ENCODE data around the gene SZT2. TPM values are rescaled to one million over a fixed set of nuclear protein-coding genes. Genes with fewer than 3 reads are reported as not detected.

SZT2 gene
- total RNA-seq, 2 experiments from 2014 or later: 66.6 to 74.3 TPM

- H3K27ac Mint-ChIP-seq: no peak overlapping the region
- no peak overlapping the region for H3K4me3 Mint-ChIP-seq
- H3K9me3 Mint-ChIP-seq: no peaks in the 10 kb centered on the region
- peaks cover 22% of the 10 kb centered on the region for H3K36me3 Mint-ChIP-seq (ENCODE audit: low read depth)
- POLR2A ChIA-PET: no interaction called here
- CTCF ChIA-PET: interaction anchor here (1.9 kb wide), 1 partner anchor 11 kb away, joined by 6 read pairs; the partner anchor contains the start of gene HYI
- H3K27me3 Mint-ChIP-seq: no peaks in the 10 kb centered on the region
- no peaks in the 10 kb centered on the region for H3K4me1 Mint-ChIP-seq
- no peak for DNase-seq
Measured at GRCh38 chr1:43443197-43443946, 53.7 kb downstream of the SZT2 start.

- CTCF ChIA-PET: interaction anchor here (0.7 to 0.8 kb wide), 2 partner anchors 10 to 103 kb away, joined by 3 read pairs; partner anchors contain the start of gene HYI
Measured at GRCh38 chr1:43444151-43444828, 54.6 kb downstream of the SZT2 start.

GRCh38 chr1:43444836-43445235 is 55.1 kb downstream of the SZT2 start:
- no peak for DNase-seq
- ChIA-PET CTCF (interaction anchor here (0.7 to 0.8 kb wide), 2 partner anchors 9 to 103 kb away, joined by 3 read pairs; partner anchors contain the start of gene HYI), POLR2A (no interaction called here)
- no peak overlapping the region for H3K4me3 Mint-ChIP-seq
- H3K27ac Mint-ChIP-seq: no peak overlapping the region
- H3K36me3 Mint-ChIP-seq (ENCODE audit: low read depth): peaks cover 31% of the 10 kb centered on the region
- H3K27me3 Mint-ChIP-seq: no peaks in the 10 kb centered on the region
- H3K9me3 Mint-ChIP-seq: no peaks in the 10 kb centered on the region
- no peaks in the 10 kb centered on the region for H3K4me1 Mint-ChIP-seq

More at GRCh38 chr1:43444151-43444828, 54.6 kb downstream of the SZT2 start:
- Mint-ChIP-seq H3K9me3 (no peaks in the 10 kb centered on the region), H3K27me3 (no peaks in the 10 kb centered on the region), H3K27ac (no peak overlapping the region), H3K36me3 (ENCODE audit: low read depth) (peaks cover 28% of the 10 kb centered on the region), H3K4me1 (no peaks in the 10 kb centered on the region), H3K4me3 (no peak overlapping the region)
- POLR2A ChIA-PET: no interaction called here
- DNase-seq: no peak

- no peaks in the 10 kb centered on the region for H3K27me3 Mint-ChIP-seq
- H3K9me3 Mint-ChIP-seq: no peaks in the 10 kb centered on the region
- no peak overlapping the region for H3K4me3 Mint-ChIP-seq
- POLR2A ChIA-PET: no interaction called here
- peaks cover 37% of the 10 kb centered on the region for H3K36me3 Mint-ChIP-seq (ENCODE audit: low read depth)
- CTCF ChIA-PET: interaction anchor here (2.1 kb wide), 1 partner anchor 11 kb away, joined by 5 read pairs; no protein-coding TSS in a partner anchor
- H3K27ac Mint-ChIP-seq: no peak overlapping the region
- H3K4me1 Mint-ChIP-seq: no peaks in the 10 kb centered on the region
- DNase-seq: no peak
Measured at GRCh38 chr1:43445606-43446387, 56.1 kb downstream of the SZT2 start.

- POLR2A ChIA-PET: no interaction called here
- Mint-ChIP-seq H3K27ac (no peak overlapping the region), H3K4me3 (no peak overlapping the region), H3K9me3 (no peaks in the 10 kb centered on the region), H3K36me3 (ENCODE audit: low read depth) (peaks cover 39% of the 10 kb centered on the region), H3K4me1 (no peaks in the 10 kb centered on the region), H3K27me3 (no peaks in the 10 kb centered on the region)
- no peak for DNase-seq
- CTCF ChIA-PET: interaction anchor here (2.1 kb wide), 1 partner anchor 11 kb away, joined by 5 read pairs; no protein-coding TSS in a partner anchor
Measured at GRCh38 chr1:43446388-43446740, 56.7 kb downstream of the SZT2 start.

GRCh38 chr1:43446881-43447835 is 57.5 kb downstream of the SZT2 start:
- Mint-ChIP-seq H3K4me1 (no peaks in the 10 kb centered on the region), H3K4me3 (no peak overlapping the region), H3K9me3 (no peaks in the 10 kb centered on the region), H3K36me3 (ENCODE audit: low read depth) (peaks cover 39% of the 10 kb centered on the region), H3K27ac (no peak overlapping the region), H3K27me3 (no peaks in the 10 kb centered on the region)
- no peak for DNase-seq
- ChIA-PET CTCF (interaction anchor here (1.8 to 2.1 kb wide), 2 partner anchors 10 to 14 kb away, joined by 5 read pairs; no protein-coding TSS in a partner anchor), POLR2A (no interaction called here)

- H3K9me3 Mint-ChIP-seq: no peaks in the 10 kb centered on the region
- POLR2A ChIA-PET: no interaction called here
- H3K27me3 Mint-ChIP-seq: no peaks in the 10 kb centered on the region
- DNase-seq: no peak
- H3K36me3 Mint-ChIP-seq (ENCODE audit: low read depth): peaks cover 47% of the 10 kb centered on the region
- H3K4me3 Mint-ChIP-seq: no peak overlapping the region
- peaks cover 8% of the 10 kb centered on the region for H3K4me1 Mint-ChIP-seq
- no peak overlapping the region for H3K27ac Mint-ChIP-seq
- CTCF ChIA-PET: interaction anchor here (0.6 to 1.8 kb wide), 4 partner anchors 8 to 262 kb away, joined by 3 to 6 read pairs (median 4); no protein-coding TSS in a partner anchor
Measured at GRCh38 chr1:43447891-43448708, 58.4 kb downstream of the SZT2 start.

GRCh38 chr1:43448955-43449707 is 59.4 kb downstream of the SZT2 start:
- Mint-ChIP-seq H3K27me3 (no peaks in the 10 kb centered on the region), H3K4me3 (no peak overlapping the region), H3K9me3 (no peaks in the 10 kb centered on the region), H3K27ac (peak overlapping the region; percentile 12), H3K36me3 (ENCODE audit: low read depth) (peaks cover 45% of the 10 kb centered on the region), H3K4me1 (peaks cover 12% of the 10 kb centered on the region)
- POLR2A ChIA-PET: no interaction called here
- no peak for DNase-seq
- CTCF ChIA-PET: interaction anchor here (0.5 to 1.8 kb wide), 4 partner anchors 9 to 57 kb away, joined by 3 to 6 read pairs (median 4); no protein-coding TSS in a partner anchor

GRCh38 chr1:43449708-43450069 is 60.0 kb downstream of the SZT2 start:
- ChIA-PET POLR2A (no interaction called here), CTCF (interaction anchor here (0.5 kb wide), 1 partner anchor 12 kb away, joined by 3 read pairs; no protein-coding TSS in a partner anchor)
- Mint-ChIP-seq H3K4me1 (peaks cover 17% of the 10 kb centered on the region), H3K9me3 (peaks cover 2% of the 10 kb centered on the region), H3K27ac (no peak overlapping the region), H3K27me3 (peaks cover 3% of the 10 kb centered on the region), H3K36me3 (ENCODE audit: low read depth) (peaks cover 43% of the 10 kb centered on the region), H3K4me3 (no peak overlapping the region)
- no peak for DNase-seq

GRCh38 chr1:43450251-43450941 is 60.7 kb downstream of the SZT2 start:
- Mint-ChIP-seq H3K4me1 (peaks cover 19% of the 10 kb centered on the region), H3K27me3 (peaks cover 7% of the 10 kb centered on the region), H3K9me3 (peaks cover 2% of the 10 kb centered on the region), H3K4me3 (no peak overlapping the region), H3K36me3 (ENCODE audit: low read depth) (peaks cover 39% of the 10 kb centered on the region), H3K27ac (no peak overlapping the region)
- CTCF ChIA-PET: no interaction called here
- no peak for DNase-seq
- POLR2A ChIA-PET: no interaction called here

Measured in activated CD4-positive, alpha-beta T cell treated with anti-CD3 and anti-CD28 coated beads, Interleukin-2, amount 10 ng/mL, durations not matched to agents 7 days and 5 days (primary cell).